ENCODE data around the gene COL4A2.
"Not testable (repeated sequence)": the region's sequence is repeated elsewhere in the genome, so short reads cannot be mapped to it uniquely, and the experiment has no call there.

Gene COL4A2

GRCh38 chr13:110495881-110496280 lies 188.8 kb downstream of the COL4A2 start:
- no peak overlapping the region for H3K23ac ChIP-seq (ENCODE audit: low read depth, low read length, poor library complexity)
- no peak overlapping the region for H4K91ac ChIP-seq (ENCODE audit: low read depth, low read length, poor library complexity)
- peaks cover 57 to 99% of the 10 kb centered on the region in 2 donors for H3K36me3 ChIP-seq (replicated peaks in 1 of 2; ENCODE audit: control insufficient read depth in 2 of 2, insufficient read depth in 2 of 2, low read length in 2 of 2)
- H3K79me1 ChIP-seq (ENCODE audit: low read depth, low read length): no peaks in the 10 kb centered on the region
- H3K9me3 ChIP-seq (replicated peaks in 1 of 2; ENCODE audit: control insufficient read depth in 2 of 2, insufficient read depth in 1 of 2, low read depth in 1 of 2, low read length in 2 of 2): peaks cover 4 to 9% of the 10 kb centered on the region in 2 donors
- no peak overlapping the region for H3K18ac ChIP-seq (ENCODE audit: low read length)
- H2AK5ac ChIP-seq (ENCODE audit: low read depth, low read length): no peak overlapping the region
- H3K4me1 ChIP-seq (ENCODE audit: control insufficient read depth in 2 of 2, insufficient read depth in 1 of 2, low read depth in 1 of 2, low read length in 2 of 2): no peaks in the 10 kb centered on the region
- no peak overlapping the region for H2BK15ac ChIP-seq (ENCODE audit: low read length)
- no CpG with 5 or more reads among the region's 3 CpGs for WGBS, 2 donors (ENCODE audit: extremely low coverage in 2 of 2, insufficient read length in 2 of 2, insufficient replicate concordance in 1 of 2)
- H3K9ac ChIP-seq (ENCODE audit: low read depth, low read length, poor library complexity): no peak overlapping the region
- H4K8ac ChIP-seq (ENCODE audit: low read depth, low read length): no peak overlapping the region
- H3K4me2 ChIP-seq (ENCODE audit: insufficient read depth, low read length, poor library complexity, severe bottlenecking): no peak overlapping the region
- H3K27ac ChIP-seq (replicated peaks; ENCODE audit: low read length): no peak overlapping the region
- no peak overlapping the region for H2AFZ ChIP-seq (ENCODE audit: low read length)
- no peak overlapping the region for H2BK5ac ChIP-seq (ENCODE audit: low read length)
- H2BK12ac ChIP-seq (ENCODE audit: low read length): no peak overlapping the region
- no peak overlapping the region for H2BK120ac ChIP-seq (ENCODE audit: low read depth, low read length)
- no peak for DNase-seq (ENCODE audit: low spot score)
- H3K14ac ChIP-seq (ENCODE audit: low read length): no peak overlapping the region
- no peak overlapping the region for H3K4ac ChIP-seq (ENCODE audit: low read length)
- H3K27me3 ChIP-seq (ENCODE audit: control insufficient read depth in 3 of 3, insufficient read depth in 3 of 3, low read depth in 1 of 3, low read length in 3 of 3): no peaks in the 10 kb centered on the region
- H3K4me3 ChIP-seq (ENCODE audit: low read length in 2 of 2): no peak overlapping the region

GRCh38 chr13:110496281-110496680 lies 189.2 kb downstream of the COL4A2 start:
- Histone ChIP-seq H4K91ac (ENCODE audit: low read depth, low read length, poor library complexity) (no peak overlapping the region), H2BK15ac (ENCODE audit: low read length) (no peak overlapping the region), H2BK120ac (ENCODE audit: low read depth, low read length) (no peak overlapping the region), H2BK12ac (ENCODE audit: low read length) (no peak overlapping the region), H2AFZ (ENCODE audit: low read length) (no peak overlapping the region), H3K23ac (ENCODE audit: low read depth, low read length, poor library complexity) (peak overlapping the region; percentile 5), H3K4ac (ENCODE audit: low read length) (no peak overlapping the region), H3K79me1 (ENCODE audit: low read depth, low read length) (no peaks in the 10 kb centered on the region), H3K14ac (ENCODE audit: low read length) (no peak overlapping the region), H3K27me3 (ENCODE audit: control insufficient read depth in 3 of 3, insufficient read depth in 3 of 3, low read depth in 1 of 3, low read length in 3 of 3) (no peaks in the 10 kb centered on the region), H3K27ac (replicated peaks; ENCODE audit: low read length) (no peak overlapping the region), H2BK5ac (ENCODE audit: low read length) (no peak overlapping the region), H3K9me3 (replicated peaks in 1 of 2; ENCODE audit: control insufficient read depth in 2 of 2, insufficient read depth in 1 of 2, low read depth in 1 of 2, low read length in 2 of 2) (peaks cover 4 to 9% of the 10 kb centered on the region in 2 donors), H3K9ac (ENCODE audit: low read depth, low read length, poor library complexity) (no peak overlapping the region), H3K18ac (ENCODE audit: low read length) (no peak overlapping the region), H3K4me1 (ENCODE audit: control insufficient read depth in 2 of 2, insufficient read depth in 1 of 2, low read depth in 1 of 2, low read length in 2 of 2) (no peaks in the 10 kb centered on the region), H4K8ac (ENCODE audit: low read depth, low read length) (no peak overlapping the region), H3K36me3 (replicated peaks in 1 of 2; ENCODE audit: control insufficient read depth in 2 of 2, insufficient read depth in 2 of 2, low read length in 2 of 2) (peaks cover 53 to 99% of the 10 kb centered on the region in 2 donors), H3K4me2 (ENCODE audit: insufficient read depth, low read length, poor library complexity, severe bottlenecking) (no peak overlapping the region), H2AK5ac (ENCODE audit: low read depth, low read length) (no peak overlapping the region), H3K4me3 (ENCODE audit: low read length in 2 of 2) (no peak overlapping the region)
- WGBS, 2 donors (ENCODE audit: extremely low coverage in 2 of 2, insufficient read length in 2 of 2, insufficient replicate concordance in 1 of 2): no CpG with 5 or more reads among the region's 3 CpGs
- no peak for DNase-seq (ENCODE audit: low spot score)

GRCh38 chr13:110497003-110497402 lies 189.9 kb downstream of the COL4A2 start:
- Histone ChIP-seq H3K14ac (ENCODE audit: low read length) (no peak overlapping the region), H3K18ac (ENCODE audit: low read length) (no peak overlapping the region), H3K4me2 (ENCODE audit: insufficient read depth, low read length, poor library complexity, severe bottlenecking) (no peak overlapping the region), H2BK12ac (ENCODE audit: low read length) (no peak overlapping the region), H2AK5ac (ENCODE audit: low read depth, low read length) (no peak overlapping the region), H2BK120ac (ENCODE audit: low read depth, low read length) (no peak overlapping the region), H3K79me1 (ENCODE audit: low read depth, low read length) (no peaks in the 10 kb centered on the region), H4K8ac (ENCODE audit: low read depth, low read length) (no peak overlapping the region), H4K91ac (ENCODE audit: low read depth, low read length, poor library complexity) (no peak overlapping the region), H3K23ac (ENCODE audit: low read depth, low read length, poor library complexity) (no peak overlapping the region), H3K9ac (ENCODE audit: low read depth, low read length, poor library complexity) (no peak overlapping the region), H3K4ac (ENCODE audit: low read length) (no peak overlapping the region), H2AFZ (ENCODE audit: low read length) (no peak overlapping the region), H2BK5ac (ENCODE audit: low read length) (no peak overlapping the region), H3K36me3 (replicated peaks in 1 of 2; ENCODE audit: control insufficient read depth in 2 of 2, insufficient read depth in 2 of 2, low read length in 2 of 2) (peaks cover 54 to 99% of the 10 kb centered on the region in 2 donors), H3K4me3 (ENCODE audit: low read length in 2 of 2) (no peak overlapping the region), H3K9me3 (replicated peaks in 1 of 2; ENCODE audit: control insufficient read depth in 2 of 2, insufficient read depth in 1 of 2, low read depth in 1 of 2, low read length in 2 of 2) (peaks cover 4 to 9% of the 10 kb centered on the region in 2 donors), H3K4me1 (ENCODE audit: control insufficient read depth in 2 of 2, insufficient read depth in 1 of 2, low read depth in 1 of 2, low read length in 2 of 2) (no peaks in the 10 kb centered on the region), H2BK15ac (ENCODE audit: low read length) (no peak overlapping the region), H3K27me3 (ENCODE audit: control insufficient read depth in 3 of 3, insufficient read depth in 3 of 3, low read depth in 1 of 3, low read length in 3 of 3) (no peaks in the 10 kb centered on the region), H3K27ac (replicated peaks; ENCODE audit: low read length) (no peak overlapping the region)
- no peak for DNase-seq (ENCODE audit: low spot score)
- WGBS, 2 donors (ENCODE audit: extremely low coverage in 2 of 2, insufficient read length in 2 of 2, insufficient replicate concordance in 1 of 2): no CpG with 5 or more reads among the region's 2 CpGs

GRCh38 chr13:110497896-110498295 lies 190.8 kb downstream of the COL4A2 start:
- not testable (repeated sequence) for H3K18ac ChIP-seq (ENCODE audit: low read length); H3K14ac ChIP-seq (ENCODE audit: low read length); H2AFZ ChIP-seq (ENCODE audit: low read length); H3K9ac ChIP-seq (ENCODE audit: low read depth, low read length, poor library complexity); H3K27me3 ChIP-seq (ENCODE audit: control insufficient read depth in 3 of 3, insufficient read depth in 3 of 3, low read depth in 1 of 3, low read length in 3 of 3); DNase-seq (ENCODE audit: low spot score); H3K79me1 ChIP-seq (ENCODE audit: low read depth, low read length); H3K4me1 ChIP-seq (ENCODE audit: control insufficient read depth in 2 of 2, insufficient read depth in 1 of 2, low read depth in 1 of 2, low read length in 2 of 2); H3K27ac ChIP-seq (replicated peaks; ENCODE audit: low read length); H3K4ac ChIP-seq (ENCODE audit: low read length); H2BK120ac ChIP-seq (ENCODE audit: low read depth, low read length); H2BK12ac ChIP-seq (ENCODE audit: low read length); H3K23ac ChIP-seq (ENCODE audit: low read depth, low read length, poor library complexity); H3K9me3 ChIP-seq (replicated peaks in 1 of 2; ENCODE audit: control insufficient read depth in 2 of 2, insufficient read depth in 1 of 2, low read depth in 1 of 2, low read length in 2 of 2); H3K4me2 ChIP-seq (ENCODE audit: insufficient read depth, low read length, poor library complexity, severe bottlenecking); H3K4me3 ChIP-seq (ENCODE audit: low read length in 2 of 2); H4K8ac ChIP-seq (ENCODE audit: low read depth, low read length); H2BK5ac ChIP-seq (ENCODE audit: low read length); H2AK5ac ChIP-seq (ENCODE audit: low read depth, low read length); H2BK15ac ChIP-seq (ENCODE audit: low read length); H4K91ac ChIP-seq (ENCODE audit: low read depth, low read length, poor library complexity)
- peaks cover 53 to 99% of the 10 kb centered on the region in 2 donors for H3K36me3 ChIP-seq (replicated peaks in 1 of 2; ENCODE audit: control insufficient read depth in 2 of 2, insufficient read depth in 2 of 2, low read length in 2 of 2)
- WGBS, 2 donors (ENCODE audit: extremely low coverage in 2 of 2, insufficient read length in 2 of 2, insufficient replicate concordance in 1 of 2): no CpG with 5 or more reads among the region's 3 CpGs
